AG08396 (cell line): ENCODE data around the gene WDR62.
A peak's percentile ranks its signal among the peaks of the same experiment; 100 is the strongest.

ENCODE experiments used
- DNase-seq: peaks from one replicate; pipeline ENCODE4 v3.0.0; 2012; ENCODE audit warnings: low spot score, mixed read lengths

Gene WDR62

GRCh38 chr19:36054733-36055686 is at the start of gene WDR62:
TSS of gene WDR62 (plus strand) at chr19:36054897. CDS start at chr19:36054972, 75 bp downstream.
- peak; percentile 97 for DNase-seq

- DNase-seq, result no peak
These were observed 47.7 kb upstream of the WDR62 start for GRCh38 chr19:36006955-36007354.

- no peak for DNase-seq
These were observed 46.2 kb upstream of the WDR62 start, which contains the start of gene SYNE4 for GRCh38 chr19:36008336-36008978. TSS of gene SYNE4 (minus strand) at chr19:36008813. CDS start at chr19:36008681, 132 bp downstream.

- DNase-seq, result peak; percentile 90
These were observed 45.5 kb upstream of the WDR62 start for GRCh38 chr19:36009220-36009619.

- DNase-seq, result no peak
These were observed 44.9 kb upstream of the WDR62 start for GRCh38 chr19:36009633-36010379.

GRCh38 chr19:36010402-36010801 is 44.3 kb upstream of the WDR62 start:
- DNase-seq, result no peak

- no peak for DNase-seq
These were observed 41.3 kb upstream of the WDR62 start for GRCh38 chr19:36013280-36014011.

GRCh38 chr19:36014012-36014924 is 40.4 kb upstream of the WDR62 start, which contains the start of gene ALKBH6:
TSS of gene ALKBH6 (minus strand) at chr19:36014213. CDS start at chr19:36013397, 816 bp downstream.
- peak; percentile 98 for DNase-seq

- DNase-seq, result no peak
These were observed 35.5 kb upstream of the WDR62 start for GRCh38 chr19:36019061-36019670.

GRCh38 chr19:36023432-36023831 is 31.3 kb upstream of the WDR62 start:
- no peak for DNase-seq

GRCh38 chr19:36025541-36025940 is 29.2 kb upstream of the WDR62 start:
- no peak for DNase-seq

GRCh38 chr19:36026091-36026876 is 28.4 kb upstream of the WDR62 start:
- DNase-seq, result no peak

GRCh38 chr19:36027696-36028095 is 27.0 kb upstream of the WDR62 start:
- no peak for DNase-seq

GRCh38 chr19:36028313-36029041 is 26.2 kb upstream of the WDR62 start:
- no peak for DNase-seq

GRCh38 chr19:36030264-36031148 is 24.2 kb upstream of the WDR62 start:
- peak; percentile 62 for DNase-seq

- no peak for DNase-seq
These were observed 23.4 kb upstream of the WDR62 start for GRCh38 chr19:36031308-36031707.
